Endodermal cell (in vitro differentiated cells): ENCODE data around the gene PLPPR1. TPM values are rescaled to one million over a fixed set of nuclear protein-coding genes. Genes with fewer than 3 reads are reported as not detected.

Experiments
- DNase-seq: peaks from one replicate; pipeline ENCODE4 v3.0.0-alpha.2; 2017
- H3K27ac ChIP-seq: 2 replicates; pipeline ENCODE4 v1.5.1; 2013; ENCODE audit warnings: mild to moderate bottlenecking, low read depth, low read length, moderate library complexity
- H3K27me3 ChIP-seq: 2 replicates; pipeline ENCODE4 v1.6.1; 2013; ENCODE audit warnings: mild to moderate bottlenecking, low read length, moderate library complexity; ENCODE audit not compliant: insufficient read depth, control insufficient read depth, poor library complexity, severe bottlenecking
- H3K36me3 ChIP-seq: 2 replicates; pipeline ENCODE4 v1.7.0; 2013; ENCODE audit warnings: mild to moderate bottlenecking, low read length, moderate library complexity; ENCODE audit not compliant: control insufficient read depth, insufficient read depth
- H3K4me1 ChIP-seq: one replicate; pipeline ENCODE4 v1.7.0; 2013; ENCODE audit warnings: low read length; ENCODE audit not compliant: control insufficient read depth, insufficient read depth
- H3K4me3 ChIP-seq: 2 replicates; pipeline ENCODE4 v1.5.1; 2013; ENCODE audit warnings: mild to moderate bottlenecking, low read length, moderate library complexity
- H3K9ac ChIP-seq: 2 replicates; pipeline ENCODE4 v1.6.1; 2013; ENCODE audit warnings: mild to moderate bottlenecking, low read length, moderate library complexity; ENCODE audit not compliant: poor library complexity, severe bottlenecking; ENCODE audit errors: extremely low read depth
- H3K9me3 ChIP-seq: 2 replicates; pipeline ENCODE4 v1.6.1; 2013; ENCODE audit warnings: mild to moderate bottlenecking, low read length, moderate library complexity; ENCODE audit not compliant: control insufficient read depth
- H3K27ac Mint-ChIP-seq: 2 replicates; pipeline ENCODE4 v1.8.0; 2020; ENCODE audit warnings: mixed read lengths
- H3K27me3 Mint-ChIP-seq: 2 replicates; pipeline ENCODE4 v1.8.0; 2021; ENCODE audit warnings: mild to moderate bottlenecking, mixed read lengths; ENCODE audit not compliant: insufficient read depth
- H3K36me3 Mint-ChIP-seq: 2 replicates; pipeline ENCODE4 v1.8.0; 2020; ENCODE audit warnings: low read depth, mixed read lengths
- H3K4me1 Mint-ChIP-seq: 2 replicates; pipeline ENCODE4 v1.8.0; 2020; ENCODE audit warnings: mixed read lengths
- H3K4me3 Mint-ChIP-seq: 2 replicates; pipeline ENCODE4 v1.8.0; 2020; ENCODE audit warnings: mild to moderate bottlenecking, moderate library complexity, mixed read lengths
- H3K9me3 Mint-ChIP-seq: 2 replicates; pipeline ENCODE4 v1.8.0; 2020; ENCODE audit warnings: mild to moderate bottlenecking, mixed read lengths
- WGBS, 2 experiments: methylation state at CpG; one replicate each; pipeline versions ENCODE4 v1.1.5 to v1.1.7; 2013; ENCODE audit warnings: missing lambda C conversion rate in 2 of 2, mixed read lengths in 1 of 2; ENCODE audit not compliant: insufficient coverage in 1 of 2, insufficient read length in 1 of 2; 5-methylcytosine and 5-hydroxymethylcytosine counted together
- total RNA-seq, 2 donors: library from RNA; stranded (reverse); fragmentation: NEBNext Ultra II Directional in 1 of 2; extraction: Animal tissue kit (Norgen Biotek cat#: 25700) in 1 of 2; gene quantifications; 2 replicates in 1 of 2; 3 replicates in 1 of 2; pipeline ENCODE4 v1.2.1, GENCODE V29; 2021
- TF ChIP-seq, protein P1 (sequence below): fragments of 200-600 bp; sonication (generic); conservative IDR thresholded peaks from 2 replicates; pipeline ENCODE4 v1.5.0; 2021; ENCODE audit warnings: antibody characterized with exemption, mild to moderate bottlenecking

Gene PLPPR1
- total RNA-seq, 2 donors from 2014 or later = 1.5 to 4.6 TPM

DNA sequence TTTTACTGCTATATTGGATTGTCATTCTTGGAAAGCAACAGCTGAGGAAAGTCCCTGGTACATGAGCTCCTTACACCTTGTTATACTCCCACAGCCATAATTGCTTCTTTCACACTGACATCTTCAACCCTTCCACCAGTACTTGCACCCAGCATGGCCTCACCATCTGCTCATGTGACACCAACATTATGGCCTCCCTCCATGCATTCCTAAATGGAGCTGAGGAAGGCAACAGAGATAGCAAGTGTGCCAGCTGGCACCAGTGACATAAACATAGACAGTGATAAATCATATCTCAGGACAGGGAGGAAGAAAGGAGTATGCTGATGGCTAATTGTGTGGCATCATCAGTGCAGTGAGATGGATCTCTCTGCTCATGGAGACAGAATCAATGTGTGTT, 236.7 kb downstream of the PLPPR1 start:
- Histone ChIP-seq H3K27ac (no peak overlapping the region), H3K9ac (no peak overlapping the region), H3K9me3 (no peaks in the 10 kb centered on the region), H3K27me3 (no peaks in the 10 kb centered on the region), H3K36me3 (no peaks in the 10 kb centered on the region), H3K4me1 (peaks cover 5% of the 10 kb centered on the region), H3K4me3 (no peak overlapping the region)
- Mint-ChIP-seq H3K36me3 (no peaks in the 10 kb centered on the region), H3K27ac (no peak overlapping the region), H3K9me3 (no peaks in the 10 kb centered on the region), H3K4me3 (no peak overlapping the region), H3K27me3 (no peaks in the 10 kb centered on the region), H3K4me1 (peaks cover 4% of the 10 kb centered on the region)
- TF ChIP-seq, protein P1, sequence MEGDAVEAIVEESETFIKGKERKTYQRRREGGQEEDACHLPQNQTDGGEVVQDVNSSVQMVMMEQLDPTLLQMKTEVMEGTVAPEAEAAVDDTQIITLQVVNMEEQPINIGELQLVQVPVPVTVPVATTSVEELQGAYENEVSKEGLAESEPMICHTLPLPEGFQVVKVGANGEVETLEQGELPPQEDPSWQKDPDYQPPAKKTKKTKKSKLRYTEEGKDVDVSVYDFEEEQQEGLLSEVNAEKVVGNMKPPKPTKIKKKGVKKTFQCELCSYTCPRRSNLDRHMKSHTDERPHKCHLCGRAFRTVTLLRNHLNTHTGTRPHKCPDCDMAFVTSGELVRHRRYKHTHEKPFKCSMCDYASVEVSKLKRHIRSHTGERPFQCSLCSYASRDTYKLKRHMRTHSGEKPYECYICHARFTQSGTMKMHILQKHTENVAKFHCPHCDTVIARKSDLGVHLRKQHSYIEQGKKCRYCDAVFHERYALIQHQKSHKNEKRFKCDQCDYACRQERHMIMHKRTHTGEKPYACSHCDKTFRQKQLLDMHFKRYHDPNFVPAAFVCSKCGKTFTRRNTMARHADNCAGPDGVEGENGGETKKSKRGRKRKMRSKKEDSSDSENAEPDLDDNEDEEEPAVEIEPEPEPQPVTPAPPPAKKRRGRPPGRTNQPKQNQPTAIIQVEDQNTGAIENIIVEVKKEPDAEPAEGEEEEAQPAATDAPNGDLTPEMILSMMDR = no peak
- no peak for DNase-seq

DNA sequence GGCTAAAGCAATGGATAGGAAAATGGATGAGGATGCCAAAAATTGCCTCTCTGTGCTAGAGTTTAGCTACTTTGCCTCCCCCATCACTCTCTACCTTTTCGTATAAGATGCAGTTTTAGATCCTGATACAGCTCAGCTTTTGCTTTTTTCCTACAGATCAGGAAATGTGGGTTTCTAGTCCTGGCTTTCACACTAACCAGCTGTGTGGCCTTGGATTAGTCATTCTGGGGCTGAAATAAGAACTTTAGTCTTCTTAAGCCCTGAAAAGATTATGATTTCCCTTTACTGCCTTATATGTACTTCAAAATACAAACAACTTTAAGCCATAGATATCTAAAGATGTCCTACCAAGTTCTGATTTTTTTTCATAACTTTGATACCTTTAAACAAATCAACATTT, 239.9 kb downstream of the PLPPR1 start:
- TF ChIP-seq, protein P1 = no peak
- 80 to 97% methylated on average over 1 of the region's 1 CpG for WGBS, 2 experiments
- H3K27ac Mint-ChIP-seq = no peak overlapping the region
- H3K4me3 Mint-ChIP-seq = no peak overlapping the region
- Histone ChIP-seq H3K4me3 (no peak overlapping the region), H3K4me1 (peaks cover 6% of the 10 kb centered on the region), H3K9ac (no peak overlapping the region), H3K27me3 (no peaks in the 10 kb centered on the region), H3K27ac (no peak overlapping the region), H3K9me3 (no peaks in the 10 kb centered on the region), H3K36me3 (no peaks in the 10 kb centered on the region)
- no peak for DNase-seq
- H3K27me3 Mint-ChIP-seq = no peaks in the 10 kb centered on the region
- no peaks in the 10 kb centered on the region for H3K9me3 Mint-ChIP-seq
- peaks cover 10% of the 10 kb centered on the region for H3K4me1 Mint-ChIP-seq
- H3K36me3 Mint-ChIP-seq = no peaks in the 10 kb centered on the region

DNA sequence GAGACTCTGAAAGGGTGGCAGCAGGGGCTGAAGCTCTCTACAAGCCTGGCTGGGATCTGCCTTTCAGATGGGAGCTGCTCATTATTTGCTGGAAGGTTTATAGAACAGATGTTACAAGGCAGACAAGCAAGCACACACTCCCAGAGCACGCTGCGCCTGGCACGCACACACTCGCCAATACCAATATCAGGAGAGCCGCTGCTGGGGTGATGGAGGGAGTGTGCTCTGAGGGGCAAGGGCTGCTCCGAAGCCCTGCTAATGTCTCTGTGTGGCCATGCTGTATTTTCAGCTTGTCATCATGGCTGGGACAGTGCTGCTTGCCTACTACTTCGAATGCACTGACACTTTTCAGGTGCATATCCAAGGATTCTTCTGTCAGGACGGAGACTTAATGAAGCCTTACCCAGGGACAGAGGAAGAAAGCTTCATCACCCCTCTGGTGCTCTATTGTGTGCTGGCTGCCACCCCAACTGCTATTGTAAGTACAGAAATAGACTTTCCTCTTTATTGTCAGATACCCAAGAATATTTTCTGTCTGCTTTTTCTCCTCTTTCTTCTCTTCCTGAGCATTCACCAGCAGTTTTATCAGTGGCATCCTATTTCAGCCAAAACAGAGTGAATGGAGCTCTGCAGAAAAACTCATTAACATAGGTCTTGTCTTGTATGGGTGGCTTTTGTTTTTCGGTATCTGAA, 241.2 kb downstream of the PLPPR1 start:
- Mint-ChIP-seq H3K4me1 (peaks cover 10% of the 10 kb centered on the region), H3K36me3 (no peaks in the 10 kb centered on the region), H3K27me3 (no peaks in the 10 kb centered on the region), H3K4me3 (no peak overlapping the region), H3K9me3 (no peaks in the 10 kb centered on the region), H3K27ac (no peak overlapping the region)
- no peak overlapping the region for H3K27ac ChIP-seq
- 79 to 85% methylated on average over 4 to 9 of the region's 9 CpGs for WGBS, 2 experiments
- peaks cover 5% of the 10 kb centered on the region for H3K27me3 ChIP-seq
- no peak overlapping the region for H3K4me3 ChIP-seq
- H3K9ac ChIP-seq = no peak overlapping the region
- no peak for DNase-seq
- no peaks in the 10 kb centered on the region for H3K36me3 ChIP-seq
- TF ChIP-seq, protein P1 = no peak
- H3K9me3 ChIP-seq = no peaks in the 10 kb centered on the region
- H3K4me1 ChIP-seq = peaks cover 6% of the 10 kb centered on the region
